ENCODE data around the gene DBN1. TPM values are rescaled to one million over a fixed set of nuclear protein-coding genes. Genes with fewer than 3 reads are reported as not detected.

DBN1 gene
- total and polyA plus RNA-seq, 2 donors (not counting 1 experiment from before 2014, with no cell fraction given), result 1.4 to 1.9 TPM

DNA sequence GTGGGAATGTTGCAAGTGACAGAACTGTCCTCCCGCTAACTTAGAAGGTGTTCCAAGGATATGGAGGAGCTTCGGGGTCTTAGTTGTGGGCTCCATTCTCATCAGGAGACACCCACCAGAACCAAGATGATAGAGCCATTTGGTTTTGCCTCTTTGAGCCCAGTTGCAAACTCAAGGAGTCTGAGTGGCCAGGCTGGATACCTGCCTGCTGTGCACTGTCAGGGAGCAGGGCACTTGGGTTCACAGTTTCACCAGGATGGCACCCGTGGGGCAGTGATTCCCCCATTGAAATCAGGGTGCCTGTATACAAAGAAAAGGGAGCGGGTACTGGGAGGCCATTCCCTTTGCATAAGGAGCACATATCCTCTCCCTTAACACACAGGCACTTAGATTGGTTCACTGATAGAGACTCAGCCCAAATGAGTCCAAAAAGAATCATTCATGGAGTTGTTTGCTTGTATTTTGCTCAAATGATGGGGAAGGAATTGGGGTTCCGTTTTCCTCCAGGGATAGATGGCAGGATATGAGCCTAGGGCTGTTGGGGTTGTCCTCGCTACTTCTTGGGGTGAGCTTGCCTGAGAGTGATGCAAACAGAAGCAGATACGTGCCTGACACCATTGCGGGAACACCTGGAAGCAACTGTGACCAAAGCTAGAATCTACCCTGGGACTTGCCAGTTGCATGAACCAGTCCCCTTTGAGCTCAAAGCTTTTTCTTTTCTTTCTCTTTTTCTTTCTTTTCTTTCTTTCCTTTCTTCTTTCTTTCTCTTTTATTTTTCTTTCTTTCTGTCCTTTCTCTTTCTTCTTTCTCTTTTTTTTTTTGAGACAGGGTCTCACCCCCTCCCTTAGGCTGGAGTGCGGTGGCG lies 28.1 kb downstream of the DBN1 start:
- Histone ChIP-seq H3K27ac (ENCODE audit: low read length in 2 of 2) (peak overlapping the region; percentile 68 to 77), H3K27me3 (replicated peaks in 1 of 4; ENCODE audit: control extremely low read depth in 1 of 4, control insufficient read depth in 3 of 4, insufficient read depth in 4 of 4, low read length in 3 of 4) (peaks cover 0 to 13% (median 0%) of the 10 kb centered on the region in 4 experiments), H4K20me1 (ENCODE audit: control insufficient read depth, insufficient read depth, low read length, poor library complexity, severe bottlenecking) (peaks cover 63% of the 10 kb centered on the region), H3K9me3 (ENCODE audit: control extremely low read depth in 1 of 3, control insufficient read depth in 2 of 3, insufficient read depth in 1 of 3, low read length in 2 of 3) (no peaks in the 10 kb centered on the region), H3K36me3 (replicated peaks in 1 of 2; ENCODE audit: control extremely low read depth in 1 of 2, control insufficient read depth in 1 of 2, extremely low read depth in 1 of 2, insufficient read depth in 2 of 2, low read length in 1 of 2) (peaks cover 0 to 29% of the 10 kb centered on the region in 2 experiments), H3K9ac (ENCODE audit: low read length) (peak overlapping the region; percentile 72), H3K4me3 (ENCODE audit: control extremely low read depth in 1 of 5, extremely low read depth in 1 of 5, insufficient read depth in 1 of 5, low read depth in 2 of 5, low read length in 4 of 5) (peak overlapping the region in 1 of 5 experiments; percentile 66), H3K79me2 (ENCODE audit: control insufficient read depth, insufficient read depth, low read length) (no peaks in the 10 kb centered on the region), H3K4me1 (ENCODE audit: control insufficient read depth in 2 of 2, insufficient read depth in 2 of 2, low read length in 2 of 2) (peaks cover 34 to 50% of the 10 kb centered on the region in 2 donors), H3K4me2 (replicated peaks; ENCODE audit: low read depth, low read length, poor library complexity, severe bottlenecking) (peak overlapping the region; percentile 93), H2AFZ (ENCODE audit: insufficient read depth, low read depth, low read length, poor library complexity, severe bottlenecking) (no peak overlapping the region)
- CTCF ChIA-PET, result interaction anchor here (1.0 to 21.3 kb wide), 7 partner anchors 10 to 127 kb away, joined by 3 to 628 read pairs (median 10); partner anchors contain the start of genes F12, GRK6 and PFN3
- DNase-seq, result peak; percentile 73
- Mint-ChIP-seq H3K4me1 (peaks cover 48% of the 10 kb centered on the region), H3K9me3 (ENCODE audit: insufficient read depth) (no peaks in the 10 kb centered on the region), H3K27me3 (no peaks in the 10 kb centered on the region), H3K4me3 (peak overlapping the region; percentile 82), H3K27ac (peak overlapping the region; percentile 92)
- WGBS (ENCODE audit: insufficient coverage), result 61% methylated on average over 5 of the region's 10 CpGs
- intact Hi-C loops (cut with micrococcal nuclease), result no loop called here
- no peak for ATAC-seq (ENCODE audit: low read depth)
- no peak for TF ChIP-seq EZH2 (IDR thresholded peaks at IDR 0.05; ENCODE audit: borderline replicate concordance, insufficient read depth, low read depth, low read length, poor library complexity, severe bottlenecking)
- TF ChIP-seq, protein P1, sequence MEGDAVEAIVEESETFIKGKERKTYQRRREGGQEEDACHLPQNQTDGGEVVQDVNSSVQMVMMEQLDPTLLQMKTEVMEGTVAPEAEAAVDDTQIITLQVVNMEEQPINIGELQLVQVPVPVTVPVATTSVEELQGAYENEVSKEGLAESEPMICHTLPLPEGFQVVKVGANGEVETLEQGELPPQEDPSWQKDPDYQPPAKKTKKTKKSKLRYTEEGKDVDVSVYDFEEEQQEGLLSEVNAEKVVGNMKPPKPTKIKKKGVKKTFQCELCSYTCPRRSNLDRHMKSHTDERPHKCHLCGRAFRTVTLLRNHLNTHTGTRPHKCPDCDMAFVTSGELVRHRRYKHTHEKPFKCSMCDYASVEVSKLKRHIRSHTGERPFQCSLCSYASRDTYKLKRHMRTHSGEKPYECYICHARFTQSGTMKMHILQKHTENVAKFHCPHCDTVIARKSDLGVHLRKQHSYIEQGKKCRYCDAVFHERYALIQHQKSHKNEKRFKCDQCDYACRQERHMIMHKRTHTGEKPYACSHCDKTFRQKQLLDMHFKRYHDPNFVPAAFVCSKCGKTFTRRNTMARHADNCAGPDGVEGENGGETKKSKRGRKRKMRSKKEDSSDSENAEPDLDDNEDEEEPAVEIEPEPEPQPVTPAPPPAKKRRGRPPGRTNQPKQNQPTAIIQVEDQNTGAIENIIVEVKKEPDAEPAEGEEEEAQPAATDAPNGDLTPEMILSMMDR (IDR thresholded peaks at IDR 0.05), result no peak
- POLR2A ChIA-PET, result interaction anchor here (0.9 to 10.8 kb wide), 7 partner anchors 9 to 43 kb away, joined by 3 to 103 read pairs (median 9); partner anchors contain the start of gene GRK6

All from B cell (primary cell).